CD4-positive, alpha-beta T cell treated with Interleukin-6 for 4 hours (primary cell): ENCODE data around the gene BCAS3.
"Not testable (repeated sequence)": the region's sequence is repeated elsewhere in the genome, so short reads cannot be mapped to it uniquely, and the experiment has no call there.

Experiments
- DNase-seq: peaks from one replicate; pipeline ENCODE4 v3.0.0-alpha.2; 2020; ENCODE audit warnings: mixed read lengths

The BCAS3 gene

GRCh38 chr17:60944751-60945150 lies 267.1 kb downstream of the BCAS3 start:
- no peak for DNase-seq

- DNase-seq: no peak
Measured at GRCh38 chr17:60947100-60947499, 269.4 kb downstream of the BCAS3 start.

- DNase-seq: no peak
Measured at GRCh38 chr17:60947543-60947942, 269.9 kb downstream of the BCAS3 start.

DNA sequence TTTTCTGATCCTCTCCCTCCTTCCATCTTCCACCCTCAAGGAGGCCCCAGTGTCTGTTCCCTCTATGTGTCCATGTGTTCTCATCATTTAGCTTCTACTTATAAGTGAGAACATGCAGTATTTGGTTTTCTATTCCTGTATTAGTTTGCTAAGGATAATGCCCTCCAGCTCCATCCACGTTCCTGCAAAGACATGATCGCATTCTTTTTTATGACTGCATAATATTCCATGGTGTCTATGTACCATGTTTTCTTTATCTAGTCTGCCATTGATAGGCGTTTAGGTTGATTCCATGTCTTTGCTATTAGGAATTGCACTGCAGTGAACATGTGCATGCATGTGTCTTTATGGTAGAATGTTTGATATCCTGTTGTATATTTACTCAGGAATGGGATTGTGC lies 275.1 kb downstream of the BCAS3 start:
- DNase-seq: no peak

GRCh38 chr17:60959011-60959410 lies 281.4 kb downstream of the BCAS3 start:
- no peak for DNase-seq

- no peak for DNase-seq
Measured at GRCh38 chr17:60959696-60960095, 282.0 kb downstream of the BCAS3 start.

DNA sequence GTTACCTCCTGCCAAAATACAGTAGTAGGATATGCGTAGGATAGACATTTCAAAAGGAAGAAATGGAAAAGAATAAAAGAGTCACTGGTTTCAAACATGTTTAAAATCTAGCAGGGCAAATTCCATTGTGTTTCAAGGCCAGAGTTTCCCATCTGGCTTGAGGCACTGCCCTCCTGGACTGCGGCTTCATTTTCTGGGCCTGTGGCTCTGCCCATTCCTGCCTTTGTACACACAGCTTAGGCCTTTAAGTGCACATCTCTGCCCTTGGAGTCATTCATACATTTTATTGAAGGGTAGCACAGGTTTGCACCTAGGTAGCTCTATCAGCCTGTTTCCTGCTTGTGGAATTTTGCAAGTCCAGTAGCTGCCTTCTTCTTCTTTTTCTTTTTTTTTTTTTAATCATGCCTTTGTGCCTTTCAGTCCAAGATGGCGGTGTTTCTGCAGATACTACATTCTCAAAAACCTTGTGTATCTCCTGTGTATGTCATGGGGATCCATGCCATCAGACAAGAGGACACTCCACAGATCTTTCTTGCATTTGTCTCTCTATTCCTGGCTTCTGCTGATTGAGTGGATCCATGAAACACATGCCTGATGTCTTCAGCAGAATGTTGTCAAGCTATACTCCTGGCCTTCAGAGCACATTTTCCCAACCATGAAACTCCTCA lies 282.9 kb downstream of the BCAS3 start:
- no peak for DNase-seq

DNA sequence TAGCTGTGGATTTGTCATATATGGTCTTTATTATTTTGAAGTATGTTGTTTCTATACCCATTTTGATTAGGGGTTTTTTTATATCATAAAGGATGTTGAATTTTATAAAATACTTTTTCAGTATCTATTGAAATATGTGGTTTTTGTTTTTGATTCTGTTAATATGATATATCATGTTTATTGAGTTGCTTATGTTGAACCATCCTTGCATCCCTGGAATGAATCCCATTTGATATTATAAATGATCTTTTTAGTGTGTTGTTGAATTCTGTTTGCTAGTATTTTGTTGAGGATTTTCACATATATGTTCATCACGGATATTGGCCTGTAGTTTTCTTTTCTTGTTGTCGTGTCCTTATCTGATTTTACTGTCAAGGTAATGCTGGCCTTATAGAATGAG lies 286.5 kb downstream of the BCAS3 start:
- DNase-seq: no peak

DNA sequence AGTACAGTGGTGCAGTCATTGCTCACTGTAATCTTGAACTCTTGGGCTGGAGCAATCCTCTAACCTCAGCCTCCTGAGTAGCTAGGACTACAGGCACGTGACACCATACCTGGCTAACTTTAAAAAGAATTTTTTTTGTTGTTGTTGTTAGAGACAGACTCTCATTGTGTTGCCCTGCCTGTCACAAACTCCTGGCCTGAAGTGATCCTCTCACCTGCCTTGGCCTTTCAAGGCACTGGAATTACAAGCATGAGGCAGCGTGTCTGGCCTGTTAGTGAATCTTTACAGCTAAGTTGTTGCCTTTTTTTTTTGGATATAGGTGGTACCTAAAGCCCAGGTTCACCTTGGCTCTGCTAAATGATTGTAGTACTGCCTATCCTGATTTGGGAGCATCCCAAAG lies 290.6 kb downstream of the BCAS3 start:
- no peak for DNase-seq

DNA sequence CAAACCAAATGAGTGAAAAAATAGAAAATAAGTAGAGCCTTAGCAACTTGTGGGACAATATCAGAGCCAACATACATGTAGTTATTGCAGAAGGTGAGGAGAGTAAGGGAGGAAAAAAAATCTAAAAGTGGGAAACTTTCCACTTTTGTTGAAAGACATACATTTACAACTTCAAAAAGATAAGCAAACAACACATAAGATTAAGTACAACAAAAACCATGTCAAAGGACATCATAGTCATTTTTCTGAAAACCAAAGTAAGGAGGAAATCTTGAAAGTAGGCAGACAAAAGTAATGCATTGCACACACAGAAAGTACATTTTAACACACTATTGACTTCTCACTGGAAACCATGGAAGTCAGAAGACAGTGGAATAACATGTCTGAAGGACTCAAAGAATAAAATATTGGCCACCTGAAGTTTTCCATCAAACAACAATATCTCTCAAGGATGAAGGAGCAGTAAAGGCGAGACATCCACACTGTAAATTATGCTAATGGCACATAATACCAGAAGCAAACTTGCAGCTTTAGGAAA lies 291.9 kb downstream of the BCAS3 start:
- no peak for DNase-seq

- no peak for DNase-seq
Measured at GRCh38 chr17:60970741-60971140, 293.1 kb downstream of the BCAS3 start.

GRCh38 chr17:60971515-60972369 lies 294.1 kb downstream of the BCAS3 start:
- peak; percentile 44 for DNase-seq

DNA sequence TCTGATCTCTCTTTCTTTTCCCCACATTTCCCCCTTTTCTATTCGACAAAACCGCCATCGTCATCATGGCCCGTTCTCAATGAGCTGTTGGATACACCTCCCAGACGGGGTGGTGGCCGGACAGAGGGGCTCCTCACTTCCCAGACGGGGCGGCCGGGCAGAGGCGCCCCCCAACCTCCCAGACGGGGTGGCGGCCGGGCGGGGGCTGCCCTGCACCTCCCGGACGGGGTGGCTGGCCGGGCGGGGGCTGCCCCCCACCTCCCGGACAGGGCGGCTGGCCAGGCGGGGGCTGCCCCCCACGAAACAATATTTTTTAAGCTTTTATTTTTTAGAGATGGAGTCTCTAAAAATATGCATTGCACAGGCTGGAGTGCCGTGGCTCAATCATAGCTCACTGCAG lies 299.2 kb downstream of the BCAS3 start:
- not testable (repeated sequence) for DNase-seq

DNA sequence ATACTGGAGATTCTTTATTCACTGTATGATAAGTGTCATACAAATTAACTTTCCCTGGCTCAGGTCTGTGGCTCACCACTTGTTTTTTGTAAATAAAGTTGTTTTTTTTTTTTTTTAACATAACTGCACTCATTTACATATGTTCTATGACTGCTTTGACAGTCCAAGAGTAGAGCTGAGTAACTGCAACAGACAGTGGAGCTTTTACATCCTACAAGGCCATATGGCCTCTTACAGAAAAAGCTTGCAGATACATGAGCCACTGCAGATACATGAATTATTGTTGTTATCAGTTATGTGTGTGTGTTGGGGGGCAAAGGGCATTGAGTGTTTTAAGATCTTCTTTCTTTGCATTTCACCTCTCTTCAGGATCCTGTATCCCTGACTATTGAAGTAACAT lies 311.7 kb downstream of the BCAS3 start:
- no peak for DNase-seq

GRCh38 chr17:60989846-60990245 lies 312.2 kb downstream of the BCAS3 start:
- no peak for DNase-seq

DNA sequence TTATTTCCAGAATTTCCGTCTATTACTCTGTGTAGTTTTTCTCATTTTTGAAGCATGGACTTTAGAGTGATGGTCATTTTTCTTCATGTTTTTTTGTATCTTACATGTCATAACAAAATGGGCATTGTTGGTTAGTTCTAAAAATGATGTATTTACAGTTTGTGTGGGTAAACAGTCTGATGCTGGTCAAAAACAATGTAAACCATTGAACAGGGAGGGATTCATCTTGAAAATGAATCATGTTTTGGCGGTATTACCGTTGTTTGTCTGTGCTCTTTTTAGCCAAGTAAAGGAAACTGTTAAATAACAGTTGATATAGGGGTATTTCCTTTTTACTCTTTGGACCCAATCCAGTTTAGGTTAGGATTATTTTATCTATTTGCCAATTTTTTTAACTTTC lies 315.8 kb downstream of the BCAS3 start:
- DNase-seq: no peak

DNA sequence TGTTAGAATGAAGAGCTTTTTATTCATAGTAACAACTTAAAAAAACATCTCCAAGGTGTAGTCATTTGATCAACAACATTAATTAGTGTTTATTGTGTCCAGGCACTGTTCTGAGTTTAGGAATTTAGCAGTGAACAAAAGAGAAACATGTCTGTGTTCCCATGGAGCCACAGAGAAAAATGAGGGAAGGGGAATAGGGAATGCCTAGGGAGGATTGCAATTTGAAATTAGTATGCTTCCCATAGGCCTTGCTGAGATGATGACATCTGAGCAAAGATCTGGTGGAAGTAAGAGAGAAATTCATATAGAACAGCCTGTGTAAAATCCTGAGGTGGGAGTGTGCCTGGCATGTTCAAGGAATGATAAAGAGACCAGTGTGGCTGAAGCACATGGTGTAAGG lies 318.0 kb downstream of the BCAS3 start:
- no peak for DNase-seq

GRCh38 chr17:61000911-61001310 lies 323.3 kb downstream of the BCAS3 start:
- no peak for DNase-seq

DNA sequence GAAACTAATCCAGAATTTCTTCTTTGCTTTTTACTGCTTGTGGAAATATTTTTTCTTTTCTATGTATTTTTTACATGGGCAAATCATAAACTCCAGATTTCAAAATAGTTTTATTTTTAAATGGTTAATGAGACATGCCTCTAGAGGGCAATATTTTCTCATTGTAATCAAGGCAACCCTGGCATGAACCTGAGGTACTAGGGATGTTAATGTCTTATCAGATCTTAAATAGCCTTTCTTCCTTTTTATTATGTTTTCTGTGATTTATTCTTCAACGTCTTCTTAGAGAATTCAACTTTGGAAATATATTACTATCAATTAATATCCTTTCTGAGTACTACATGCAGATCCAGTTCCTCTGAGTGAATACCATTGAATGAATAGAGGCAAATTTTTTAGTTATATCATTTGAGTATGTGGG lies 324.7 kb downstream of the BCAS3 start:
- DNase-seq: no peak

DNA sequence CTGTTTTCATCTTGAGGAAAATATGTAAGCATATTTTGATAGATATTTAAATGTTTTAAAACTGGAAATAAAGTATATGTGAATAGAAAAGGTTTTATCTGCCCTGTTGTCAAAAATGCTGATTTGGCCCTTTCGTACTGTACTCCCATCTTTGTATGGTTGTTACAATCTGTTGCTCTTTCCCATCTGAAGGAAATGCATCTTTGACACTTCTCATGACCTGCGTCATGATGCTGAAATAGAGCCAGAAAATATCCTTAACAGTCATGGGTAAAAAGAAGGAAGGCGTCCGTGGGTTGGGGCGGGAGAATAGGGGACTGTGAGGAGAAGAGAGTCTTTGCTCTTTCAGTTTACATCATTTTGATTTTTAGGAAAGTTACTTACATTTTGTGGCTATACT lies 327.7 kb downstream of the BCAS3 start:
- no peak for DNase-seq

- not testable (repeated sequence) for DNase-seq
Measured at GRCh38 chr17:61005958-61006357, 328.3 kb downstream of the BCAS3 start.

DNA sequence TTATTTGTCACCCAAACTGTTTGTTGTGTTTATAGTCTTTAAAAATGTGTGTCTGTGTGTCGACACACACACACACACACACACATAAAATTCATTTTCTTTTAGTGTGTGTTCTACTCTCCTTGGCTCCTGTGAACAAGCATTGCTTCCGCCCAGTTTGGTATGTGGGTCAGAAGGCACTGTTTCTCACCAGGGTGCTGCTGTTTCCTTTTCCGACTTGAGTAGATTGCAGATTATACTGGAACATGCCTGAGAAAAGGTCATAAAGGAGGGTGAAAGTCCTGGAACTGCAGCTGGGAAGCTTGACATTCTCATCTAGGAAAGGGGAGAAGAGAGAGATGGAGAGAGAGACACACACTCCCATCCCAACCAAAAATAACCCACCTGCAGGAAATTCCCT lies 330.3 kb downstream of the BCAS3 start:
- DNase-seq: no peak

- DNase-seq: no peak
Measured at GRCh38 chr17:61009663-61010062, 332.0 kb downstream of the BCAS3 start.

GRCh38 chr17:61010661-61011170 lies 333.1 kb downstream of the BCAS3 start:
- no peak for DNase-seq
